HG03066 (cell line): ENCODE data around the gene ITGAE.
"Not testable (repeated sequence)": the region's sequence is repeated elsewhere in the genome, so short reads cannot be mapped to it uniquely, and the experiment has no call there.

Source experiments
- ATAC-seq: cut with Tn5 transposase; IDR thresholded peaks from one replicate; pipeline ENCODE4 v1.9.1; 2021; ENCODE audit warnings: low read depth; ENCODE audit not compliant: unreplicated experiment

ITGAE gene

GRCh38 chr17:3732210-3732621 is 68.8 kb downstream of the ITGAE start:
- peak; percentile 73 for ATAC-seq

GRCh38 chr17:3730881-3731429 is 70.0 kb downstream of the ITGAE start:
- ATAC-seq, result no peak

- no peak for ATAC-seq
Observed at GRCh38 chr17:3729881-3730280, 71.1 kb downstream of the ITGAE start.

- ATAC-seq, result not testable (repeated sequence)
Observed at GRCh38 chr17:3728099-3728498, 72.9 kb downstream of the ITGAE start.

- ATAC-seq, result no peak
Observed at GRCh38 chr17:3727041-3727440, 73.9 kb downstream of the ITGAE start.

GRCh38 chr17:3724378-3725077 is 76.5 kb downstream of the ITGAE start:
- ATAC-seq, result peak; percentile 11

- ATAC-seq, result peak; percentile 73
Observed at GRCh38 chr17:3723556-3724377, 77.2 kb downstream of the ITGAE start, which contains the start of gene HASPIN. TSS of gene HASPIN (plus strand) at chr17:3723903. CDS start at chr17:3723936, 33 bp downstream.

- ATAC-seq, result no peak
Observed at GRCh38 chr17:3723188-3723555, 77.8 kb downstream of the ITGAE start.

- ATAC-seq, result no peak
Observed at GRCh38 chr17:3722716-3723115, 78.3 kb downstream of the ITGAE start.

- ATAC-seq, result no peak
Observed at GRCh38 chr17:3719265-3719664, 81.7 kb downstream of the ITGAE start.

- ATAC-seq, result no peak
Observed at GRCh38 chr17:3718201-3718600, 82.8 kb downstream of the ITGAE start.

GRCh38 chr17:3715296-3715695 is 85.7 kb downstream of the ITGAE start:
- ATAC-seq, result no peak

GRCh38 chr17:3712811-3713463 is 88.1 kb downstream of the ITGAE start:
- ATAC-seq, result no peak

GRCh38 chr17:3710951-3711383 is 90.0 kb downstream of the ITGAE start:
- peak; percentile 94 for ATAC-seq

GRCh38 chr17:3708366-3708765 is 92.6 kb downstream of the ITGAE start:
- ATAC-seq, result no peak

- ATAC-seq, result not testable (repeated sequence)
Observed at GRCh38 chr17:3705718-3705984, 95.3 kb downstream of the ITGAE start.

GRCh38 chr17:3704931-3705717 is 95.9 kb downstream of the ITGAE start:
- ATAC-seq, result no peak

- ATAC-seq, result not testable (repeated sequence)
Observed at GRCh38 chr17:3702041-3702539, 98.9 kb downstream of the ITGAE start.

GRCh38 chr17:3699951-3700350 is 101.0 kb downstream of the ITGAE start:
- ATAC-seq, result no peak

- ATAC-seq, result no peak
Observed at GRCh38 chr17:3698139-3698538, 102.8 kb downstream of the ITGAE start.
